ENCODE results near the gene EPOP. TPM values are rescaled to one million over a fixed set of nuclear protein-coding genes. Genes with fewer than 3 reads are reported as not detected.

The EPOP gene
- total RNA-seq: 1 to 10 TPM; 1.3 to 5.7 (median 4.6) TPM

GRCh38 chr17:38674749-38675615 lies at the start of gene EPOP:
TSS of gene EPOP (minus strand) at chr17:38674957. CDS start at chr17:38674495, 462 bp downstream.
- H3K36me3 ChIP-seq: no peaks in the 10 kb centered on the region
- WGBS, 2 donors: 6 to 9% methylated on average over 32 to 39 of the region's 80 CpGs
- TF ChIP-seq EP300 (IDR thresholded peaks at IDR 0.05) (peak in 1 of 2 donors; percentile 26), POLR2A (IDR thresholded peaks at IDR 0.05) (peak in 1 of 2 donors; percentile 50), CTCF (IDR thresholded peaks at IDR 0.05) (no peak)
- H3K27ac ChIP-seq: peak within 1 kb of the TSS in 1 of 4 donors; percentile 79
- peak within 1 kb of the TSS; percentile 32 to 71 (median 48) for H3K4me3 ChIP-seq
- peak; percentile 54 to 67 for DNase-seq (ENCODE audit: low spot score in 2 of 2)
- H3K9me3 ChIP-seq: no peaks in the 10 kb centered on the region
- peaks cover 0 to 65% of the 10 kb centered on the region in 2 donors for H3K27me3 ChIP-seq
- H3K4me1 ChIP-seq: peaks cover 0 to 53% (median 21%) of the 10 kb centered on the region in 4 donors

- Histone ChIP-seq H3K9me3 (no peaks in the 10 kb centered on the region), H3K36me3 (peaks cover 2 to 92% (median 3%) of the 10 kb centered on the region in 3 donors), H3K4me1 (peaks cover 0 to 49% (median 37%) of the 10 kb centered on the region in 4 donors), H3K27me3 (no peaks in the 10 kb centered on the region), H3K27ac (peak overlapping the region in 3 of 4 donors; percentile 40 to 70 (median 64)), H3K4me3 (no peak overlapping the region)
- 40 to 71% methylated on average over 8 to 11 of the region's 16 CpGs for WGBS, 2 donors
- TF ChIP-seq CTCF (IDR thresholded peaks at IDR 0.05): no peak
- no peak for TF ChIP-seq POLR2A (IDR thresholded peaks at IDR 0.05)
- TF ChIP-seq EP300 (IDR thresholded peaks at IDR 0.05): no peak
- no peak for DNase-seq (ENCODE audit: low spot score in 2 of 2)
These were observed 47.0 kb upstream of the EPOP start for GRCh38 chr17:38721802-38722201.

GRCh38 chr17:38720941-38721340 lies 46.2 kb upstream of the EPOP start:
- Histone ChIP-seq H3K27me3 (no peaks in the 10 kb centered on the region), H3K4me1 (peaks cover 0 to 49% (median 37%) of the 10 kb centered on the region in 4 donors), H3K36me3 (peaks cover 3 to 96% (median 10%) of the 10 kb centered on the region in 3 donors), H3K4me3 (peak overlapping the region in 1 of 4 donors; percentile 3), H3K27ac (peak overlapping the region in 3 of 4 donors; percentile 51 to 75 (median 70)), H3K9me3 (no peaks in the 10 kb centered on the region)
- DNase-seq (ENCODE audit: low spot score in 2 of 2): no peak
- WGBS, 2 donors: 48 to 58% methylated on average over 6 of the region's 6 CpGs
- TF ChIP-seq EP300 (IDR thresholded peaks at IDR 0.05): no peak
- no peak for TF ChIP-seq POLR2A (IDR thresholded peaks at IDR 0.05)
- no peak for TF ChIP-seq CTCF (IDR thresholded peaks at IDR 0.05)

GRCh38 chr17:38719943-38720641 lies 45.3 kb upstream of the EPOP start:
- TF ChIP-seq CTCF (IDR thresholded peaks at IDR 0.05): no peak
- Histone ChIP-seq H3K4me1 (peaks cover 0 to 44% (median 35%) of the 10 kb centered on the region in 4 donors), H3K27ac (peak overlapping the region in 3 of 4 donors; percentile 51 to 75 (median 70)), H3K9me3 (no peaks in the 10 kb centered on the region), H3K27me3 (no peaks in the 10 kb centered on the region), H3K4me3 (peak overlapping the region in 1 of 4 donors; percentile 3), H3K36me3 (peaks cover 3 to 97% (median 15%) of the 10 kb centered on the region in 3 donors)
- 61 to 62% methylated on average over 25 to 32 of the region's 39 CpGs for WGBS, 2 donors
- no peak for DNase-seq (ENCODE audit: low spot score in 2 of 2)
